Osteocyte (in vitro differentiated cells): ENCODE results near the gene FGF6. TPM values are rescaled to one million over a fixed set of nuclear protein-coding genes. Genes with fewer than 3 reads are reported as not detected.

ENCODE experiments used
- DNase-seq: peaks from one replicate; pipeline ENCODE4 v3.0.0; 2021; ENCODE audit warnings: mixed read lengths; ENCODE audit not compliant: unreplicated experiment; ENCODE audit errors: extremely low spot score
- H3K27ac Mint-ChIP-seq: one replicate; pipeline ENCODE4 v1.8.0; 2021; ENCODE audit warnings: mild to moderate bottlenecking, mixed read lengths; ENCODE audit not compliant: unreplicated experiment
- H3K27me3 Mint-ChIP-seq: one replicate; pipeline ENCODE4 v1.8.0; 2021; ENCODE audit warnings: mixed read lengths; ENCODE audit not compliant: unreplicated experiment
- H3K36me3 Mint-ChIP-seq: one replicate; pipeline ENCODE4 v1.8.0; 2021; ENCODE audit warnings: mixed read lengths; ENCODE audit not compliant: unreplicated experiment
- H3K4me1 Mint-ChIP-seq: one replicate; pipeline ENCODE4 v1.8.0; 2021; ENCODE audit warnings: mixed read lengths; ENCODE audit not compliant: unreplicated experiment
- H3K4me3 Mint-ChIP-seq: one replicate; pipeline ENCODE4 v1.8.0; 2021; ENCODE audit warnings: mild to moderate bottlenecking, moderate library complexity, mixed read lengths; ENCODE audit not compliant: unreplicated experiment
- H3K9me3 Mint-ChIP-seq: one replicate; pipeline ENCODE4 v1.8.0; 2021; ENCODE audit warnings: mixed read lengths; ENCODE audit not compliant: unreplicated experiment
- long read RNA-seq: library from polyadenylated mRNA; unstranded; transcript quantifications from one replicate; pipeline ENCODE4 v2.0.0, GENCODE V29; 2021
- total RNA-seq: library from RNA; stranded (reverse); gene quantifications from 2 replicates; pipeline ENCODE4 v1.2.1, GENCODE V29; 2021
- TF ChIP-seq, protein P1 (sequence below): fragments of 200-600 bp; sonication (generic); IDR thresholded peaks from 2 replicates; pipeline ENCODE4 v1.5.0; 2021; ENCODE audit warnings: antibody characterized with exemption, mild to moderate bottlenecking, moderate library complexity

FGF6 gene, protein sequence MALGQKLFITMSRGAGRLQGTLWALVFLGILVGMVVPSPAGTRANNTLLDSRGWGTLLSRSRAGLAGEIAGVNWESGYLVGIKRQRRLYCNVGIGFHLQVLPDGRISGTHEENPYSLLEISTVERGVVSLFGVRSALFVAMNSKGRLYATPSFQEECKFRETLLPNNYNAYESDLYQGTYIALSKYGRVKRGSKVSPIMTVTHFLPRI
- total RNA-seq = not detected in 2 replicates
- long read RNA-seq = 0 reads

DNA sequence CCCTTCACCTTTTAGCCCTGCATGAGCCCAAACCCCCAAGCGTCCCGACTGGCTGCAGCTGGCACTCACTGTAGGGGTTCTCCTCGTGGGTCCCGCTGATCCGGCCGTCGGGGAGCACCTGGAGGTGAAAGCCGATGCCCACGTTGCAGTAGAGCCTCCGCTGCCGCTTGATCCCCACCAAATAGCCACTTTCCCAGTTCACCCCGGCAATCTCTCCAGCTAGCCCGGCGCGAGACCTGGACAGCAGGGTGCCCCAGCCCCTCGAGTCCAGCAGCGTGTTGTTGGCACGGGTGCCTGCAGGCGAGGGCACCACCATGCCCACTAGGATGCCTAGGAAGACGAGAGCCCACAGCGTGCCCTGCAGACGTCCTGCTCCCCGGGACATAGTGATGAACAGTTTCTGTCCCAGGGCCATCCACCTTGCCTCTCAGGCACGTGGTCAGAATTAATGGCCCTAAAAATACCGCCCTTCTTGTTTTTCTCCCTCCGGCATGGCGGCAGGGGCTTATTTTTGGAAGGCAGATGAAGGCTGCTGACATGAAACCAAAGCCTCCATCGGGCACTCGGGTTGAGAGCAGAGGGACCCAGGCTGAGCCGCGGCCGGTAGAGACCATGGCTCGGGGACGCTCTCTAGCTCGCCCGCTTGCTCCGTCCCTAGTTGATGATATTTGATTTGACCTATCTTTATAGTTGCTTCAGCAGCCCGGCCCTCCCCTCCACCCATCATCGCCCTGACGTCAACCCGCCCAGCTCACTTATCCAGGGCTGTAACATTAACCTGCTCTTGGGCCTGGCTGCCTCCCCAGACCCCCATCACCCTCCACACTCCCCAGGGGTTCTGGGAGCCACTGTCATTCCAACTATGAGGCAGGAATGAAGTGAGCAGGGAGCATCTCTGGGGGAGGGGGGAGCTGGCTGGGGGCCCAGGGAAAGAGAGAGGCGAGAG lies at the start of gene FGF6:
FGF6 (minus strand) TSS at position 660 of the 946 bp plus-strand sequence; CDS start at position 415, 245 bp downstream.
- TF ChIP-seq, protein P1, sequence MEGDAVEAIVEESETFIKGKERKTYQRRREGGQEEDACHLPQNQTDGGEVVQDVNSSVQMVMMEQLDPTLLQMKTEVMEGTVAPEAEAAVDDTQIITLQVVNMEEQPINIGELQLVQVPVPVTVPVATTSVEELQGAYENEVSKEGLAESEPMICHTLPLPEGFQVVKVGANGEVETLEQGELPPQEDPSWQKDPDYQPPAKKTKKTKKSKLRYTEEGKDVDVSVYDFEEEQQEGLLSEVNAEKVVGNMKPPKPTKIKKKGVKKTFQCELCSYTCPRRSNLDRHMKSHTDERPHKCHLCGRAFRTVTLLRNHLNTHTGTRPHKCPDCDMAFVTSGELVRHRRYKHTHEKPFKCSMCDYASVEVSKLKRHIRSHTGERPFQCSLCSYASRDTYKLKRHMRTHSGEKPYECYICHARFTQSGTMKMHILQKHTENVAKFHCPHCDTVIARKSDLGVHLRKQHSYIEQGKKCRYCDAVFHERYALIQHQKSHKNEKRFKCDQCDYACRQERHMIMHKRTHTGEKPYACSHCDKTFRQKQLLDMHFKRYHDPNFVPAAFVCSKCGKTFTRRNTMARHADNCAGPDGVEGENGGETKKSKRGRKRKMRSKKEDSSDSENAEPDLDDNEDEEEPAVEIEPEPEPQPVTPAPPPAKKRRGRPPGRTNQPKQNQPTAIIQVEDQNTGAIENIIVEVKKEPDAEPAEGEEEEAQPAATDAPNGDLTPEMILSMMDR = no peak
- H3K27me3 Mint-ChIP-seq = no peaks in the 10 kb centered on the region
- no peak within 1 kb of the TSS for H3K4me3 Mint-ChIP-seq
- DNase-seq = peak; percentile 76
- peaks cover 29% of the 10 kb centered on the region for H3K4me1 Mint-ChIP-seq
- H3K9me3 Mint-ChIP-seq = no peaks in the 10 kb centered on the region
- no peaks in the 10 kb centered on the region for H3K36me3 Mint-ChIP-seq
- H3K27ac Mint-ChIP-seq = no peak within 1 kb of the TSS

DNA sequence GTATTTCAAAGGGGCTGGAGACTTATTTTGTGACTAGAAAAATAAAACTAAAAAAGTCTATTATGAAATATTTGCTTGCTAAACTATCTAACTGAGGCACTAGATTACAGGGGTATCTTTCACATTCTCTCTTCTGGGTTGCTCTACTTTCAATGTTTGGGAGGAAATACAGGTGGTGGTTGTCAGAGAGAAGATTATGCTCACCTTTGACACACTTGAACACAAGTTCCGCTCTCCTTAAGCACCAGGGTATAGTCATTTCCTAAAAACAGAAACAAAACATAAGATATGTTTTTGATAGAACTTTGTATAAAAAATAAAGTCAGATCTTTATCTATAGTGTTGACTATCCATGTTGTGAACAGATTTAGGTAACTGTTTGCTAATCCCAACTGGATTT lies 45.4 kb upstream of the FGF6 start:
- TF ChIP-seq, protein P1 = no peak
- Mint-ChIP-seq H3K9me3 (no peaks in the 10 kb centered on the region), H3K4me1 (no peaks in the 10 kb centered on the region)

DNA sequence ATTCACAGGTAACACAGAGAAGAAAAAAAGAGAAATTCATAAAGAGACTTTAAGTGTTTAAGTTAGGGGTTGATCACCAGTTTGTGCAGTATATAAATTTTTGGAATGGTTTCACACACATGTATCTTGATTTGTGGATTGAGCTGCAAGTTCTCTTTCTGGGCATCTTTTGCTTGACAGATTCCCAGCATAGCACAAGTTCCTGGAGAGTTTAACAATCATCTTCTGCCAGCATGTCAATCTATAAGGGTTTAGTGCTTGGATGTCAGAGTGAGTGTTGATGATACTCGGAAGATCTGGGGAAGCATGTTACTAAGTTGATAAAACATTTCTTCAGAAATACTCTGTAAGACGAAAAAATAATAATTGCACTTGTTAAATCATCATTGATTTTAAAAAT lies 43.9 kb upstream of the FGF6 start:
- H3K36me3 Mint-ChIP-seq = peaks cover 20% of the 10 kb centered on the region
- DNase-seq = no peak
- H3K4me1 Mint-ChIP-seq = no peaks in the 10 kb centered on the region
- no peaks in the 10 kb centered on the region for H3K27me3 Mint-ChIP-seq
- no peaks in the 10 kb centered on the region for H3K9me3 Mint-ChIP-seq
- no peak overlapping the region for H3K4me3 Mint-ChIP-seq
- no peak overlapping the region for H3K27ac Mint-ChIP-seq
- TF ChIP-seq, protein P1 = no peak

More for the DNA sequence above, 45.4 kb upstream of the FGF6 start:
- Mint-ChIP-seq H3K4me3 (no peak overlapping the region), H3K36me3 (peaks cover 20% of the 10 kb centered on the region), H3K27ac (no peak overlapping the region), H3K27me3 (no peaks in the 10 kb centered on the region)
- no peak for DNase-seq

DNA sequence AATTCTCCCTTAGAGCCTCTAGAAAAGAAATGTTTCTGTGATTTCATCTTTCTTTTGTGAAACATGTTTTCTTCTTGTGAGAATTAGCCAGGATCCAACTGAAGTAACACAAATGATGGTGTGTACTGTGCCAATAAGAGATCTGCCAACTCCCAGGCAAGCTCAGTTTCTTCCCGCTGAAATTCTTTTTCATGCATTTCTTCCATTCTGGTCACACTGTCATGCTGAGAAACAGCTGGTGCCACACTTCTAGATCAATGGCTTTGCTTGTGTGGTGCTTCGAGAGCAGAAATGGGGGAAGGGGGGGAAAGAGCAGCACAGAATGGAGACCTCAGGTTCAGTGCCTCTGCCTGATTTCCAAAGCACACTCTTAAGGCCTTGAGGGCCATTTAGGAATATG lies 41.4 kb upstream of the FGF6 start:
- Mint-ChIP-seq H3K36me3 (peaks cover 17% of the 10 kb centered on the region), H3K27ac (no peak overlapping the region), H3K4me3 (no peak overlapping the region), H3K4me1 (no peaks in the 10 kb centered on the region), H3K9me3 (no peaks in the 10 kb centered on the region), H3K27me3 (no peaks in the 10 kb centered on the region)
- DNase-seq = no peak
- TF ChIP-seq, protein P1 = no peak
